ENCODE data around the gene CEBPB.
A peak's percentile ranks its signal among the peaks of the same experiment; 100 is the strongest.
"Not testable (repeated sequence)": the region's sequence is repeated elsewhere in the genome, so short reads cannot be mapped to it uniquely, and the experiment has no call there.

CEBPB gene

DNA sequence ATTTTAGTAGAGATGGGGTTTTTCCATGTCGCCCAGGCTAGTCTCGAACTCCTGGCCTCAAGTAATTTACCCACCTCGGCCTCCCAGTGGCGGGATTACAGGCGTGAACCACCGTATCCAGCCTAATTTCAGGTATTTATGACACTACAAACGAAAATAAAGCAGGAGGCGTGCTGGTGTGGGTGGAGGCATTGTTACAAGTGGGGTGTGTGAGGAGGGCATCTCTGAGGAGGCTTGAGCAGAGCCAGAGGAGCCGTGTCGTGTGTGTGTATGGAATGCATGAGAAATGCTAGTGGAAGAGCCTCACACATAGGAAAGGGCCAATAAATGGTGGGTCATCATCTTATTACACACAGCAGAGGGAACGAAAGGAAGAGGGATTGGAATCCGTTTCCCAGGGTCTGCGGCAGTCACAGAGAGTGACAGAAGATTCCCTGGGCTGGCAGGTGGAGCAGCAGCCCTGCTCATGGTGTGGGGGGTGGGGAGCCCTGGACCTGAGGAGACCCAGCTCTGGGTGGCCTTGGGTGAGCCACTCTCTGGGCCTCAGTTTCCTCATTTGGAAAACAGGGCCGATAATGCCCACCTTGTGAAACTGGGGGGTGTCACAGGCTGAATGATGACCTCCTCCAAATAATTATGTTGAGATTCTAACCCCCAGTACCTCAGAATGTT, 19.9 kb upstream of the CEBPB start:
- no peak for DNase-seq

DNA sequence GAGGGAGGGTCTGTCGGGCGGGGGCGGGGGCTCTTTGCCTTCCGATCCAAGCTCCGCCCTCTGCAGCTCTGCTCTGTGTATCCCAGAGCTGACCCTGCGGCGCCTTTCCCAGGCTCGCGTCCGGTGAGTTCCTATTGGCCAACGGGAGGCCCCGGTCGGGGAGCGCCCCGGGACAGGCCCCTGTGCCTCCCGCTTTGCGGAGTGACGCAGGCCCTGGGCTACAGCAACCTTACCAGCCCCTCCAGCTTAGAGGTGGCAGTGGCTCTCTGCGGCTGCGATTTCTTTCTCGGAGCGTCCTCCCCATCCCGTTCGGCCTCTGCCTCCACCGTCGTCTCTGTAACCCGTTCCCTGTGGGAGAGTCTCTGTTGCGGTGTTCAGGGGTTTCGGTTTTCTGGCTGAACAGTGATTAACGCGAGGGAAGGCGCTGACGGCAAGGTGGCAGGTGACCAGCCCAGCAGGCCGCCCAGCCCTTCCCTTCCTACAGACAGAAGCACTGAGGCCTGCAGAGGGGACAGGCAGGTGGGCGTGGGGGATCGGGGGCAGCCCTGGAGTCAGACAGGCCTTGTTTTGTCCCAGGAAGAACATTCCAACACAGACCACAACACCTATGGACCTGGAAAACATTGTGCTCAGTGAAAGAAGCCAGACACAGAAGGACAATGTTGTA, 18.1 kb upstream of the CEBPB start:
- DNase-seq: no peak

DNA sequence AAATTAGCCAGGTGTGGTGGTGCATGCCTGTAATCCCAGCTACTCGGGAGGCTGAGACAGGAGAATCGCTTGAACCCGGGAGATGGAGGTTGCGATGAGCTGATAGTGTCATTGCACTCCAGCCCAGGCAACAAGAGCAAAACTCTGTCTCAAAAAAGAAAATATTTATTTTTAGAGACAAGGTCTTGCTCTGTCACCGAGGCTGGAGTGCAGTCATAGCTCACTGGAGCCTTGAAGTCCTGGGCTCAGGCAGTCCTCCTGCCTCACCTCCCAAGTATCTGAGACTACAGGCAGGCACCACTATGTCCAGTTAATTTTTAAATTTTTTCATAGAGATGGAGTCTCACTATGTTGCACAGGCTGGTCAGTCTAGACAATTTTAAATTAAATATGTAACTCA, 16.2 kb upstream of the CEBPB start:
- no peak for DNase-seq

DNA sequence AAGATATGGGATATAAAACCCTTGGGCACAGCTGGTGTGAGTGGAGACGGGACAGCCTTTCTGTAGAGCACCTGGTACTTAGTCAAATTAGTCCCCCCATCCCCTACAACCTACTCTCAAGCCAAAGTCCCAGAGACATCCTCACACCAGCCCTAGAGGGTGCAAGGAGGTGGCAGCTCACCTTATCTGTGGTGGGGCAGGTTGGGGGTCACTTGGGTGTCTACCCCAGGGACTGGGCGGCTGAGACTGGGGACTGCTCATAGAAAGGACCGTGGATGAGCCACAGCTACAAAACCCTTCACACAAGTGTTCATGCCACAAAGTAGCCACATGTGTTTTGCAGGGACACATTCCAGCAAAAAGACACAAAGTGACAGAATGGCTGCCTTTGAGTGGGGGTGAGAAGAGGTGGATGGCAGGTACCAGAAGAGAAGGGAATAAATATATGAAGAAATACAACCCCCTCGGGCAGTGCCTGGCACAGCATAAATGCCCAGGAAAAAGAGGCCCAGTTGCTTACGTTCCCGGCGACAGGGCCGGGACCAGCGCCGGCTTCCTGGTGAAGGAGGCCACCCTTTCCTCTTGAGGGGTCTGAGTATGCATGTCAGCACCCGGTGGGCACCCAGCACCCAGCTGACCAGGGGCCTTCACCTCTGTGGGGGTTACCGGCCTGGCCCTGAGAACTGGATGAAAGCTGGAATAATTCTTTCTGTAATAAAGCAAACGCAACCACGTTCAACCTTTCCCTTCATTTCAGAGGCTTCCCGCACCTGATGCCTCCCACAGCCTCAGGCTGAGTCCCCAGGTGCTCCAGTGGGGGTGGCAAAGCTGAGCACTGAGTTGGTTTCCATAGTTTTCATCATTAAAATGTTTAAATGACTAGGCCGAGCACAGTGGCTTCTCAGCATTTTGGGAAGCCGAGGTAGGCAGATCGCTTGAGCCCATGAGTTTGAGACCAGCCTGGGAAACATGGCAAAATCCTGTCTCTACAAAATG, 14.4 kb upstream of the CEBPB start:
- DNase-seq: no peak

DNA sequence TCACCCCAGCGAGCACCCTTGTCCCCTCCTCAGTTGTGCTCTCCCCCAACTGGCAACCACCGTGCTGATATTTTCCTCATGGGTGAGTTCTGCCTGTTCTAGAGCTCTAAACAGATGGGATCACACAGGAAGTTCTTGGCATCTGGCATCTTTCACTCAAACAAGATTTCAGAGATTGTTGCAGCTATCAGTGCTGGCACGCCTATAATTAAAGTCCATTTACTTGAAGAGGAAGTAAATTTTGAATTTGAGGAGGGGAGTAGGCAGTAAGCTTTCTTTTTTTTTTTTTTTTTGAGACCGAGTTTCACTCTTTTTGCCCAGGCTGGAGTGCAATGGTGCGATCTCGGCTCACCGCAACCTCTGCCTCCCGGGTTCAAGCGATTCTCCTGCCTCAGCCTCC, 12.0 kb upstream of the CEBPB start:
- not testable (repeated sequence) for DNase-seq

DNA sequence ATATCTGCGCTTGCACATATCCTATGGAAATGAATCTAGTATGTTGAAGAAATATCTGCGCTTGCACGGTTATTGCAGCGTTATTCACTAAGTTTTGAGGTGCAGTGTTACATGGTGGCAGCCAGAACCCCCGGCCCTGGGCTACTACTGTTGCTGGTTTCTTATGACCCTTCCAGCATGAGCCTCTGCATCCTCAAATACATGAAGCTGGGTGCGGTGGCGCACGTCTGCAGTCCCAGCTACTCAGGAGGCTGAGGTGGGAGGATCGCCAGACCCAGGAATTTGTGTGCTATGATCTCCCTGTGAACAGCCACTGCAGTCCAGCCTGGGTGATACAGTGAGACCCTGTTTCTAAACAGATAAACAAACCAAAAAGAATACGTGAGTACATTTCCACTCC, 9.3 kb upstream of the CEBPB start:
- DNase-seq: no peak

DNA sequence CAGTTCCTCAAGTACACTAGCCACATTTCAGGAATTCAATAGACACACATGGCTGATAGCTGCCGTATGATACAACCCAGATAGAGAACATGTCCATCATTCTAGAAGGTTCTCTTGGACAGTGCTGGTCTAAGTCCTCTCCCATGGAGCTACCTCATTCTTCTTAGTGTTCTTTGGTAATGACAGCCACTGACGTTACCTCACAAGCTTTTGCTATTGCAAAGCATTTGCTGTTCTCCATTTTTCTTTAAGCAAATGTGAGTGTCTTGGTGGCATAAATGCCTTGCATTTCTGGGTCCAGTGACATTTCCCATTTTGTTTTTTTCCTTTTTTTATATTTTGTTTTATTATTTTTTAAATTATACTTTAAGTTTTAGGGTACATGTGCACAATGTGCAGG, 8.3 kb upstream of the CEBPB start:
- no peak for DNase-seq

DNA sequence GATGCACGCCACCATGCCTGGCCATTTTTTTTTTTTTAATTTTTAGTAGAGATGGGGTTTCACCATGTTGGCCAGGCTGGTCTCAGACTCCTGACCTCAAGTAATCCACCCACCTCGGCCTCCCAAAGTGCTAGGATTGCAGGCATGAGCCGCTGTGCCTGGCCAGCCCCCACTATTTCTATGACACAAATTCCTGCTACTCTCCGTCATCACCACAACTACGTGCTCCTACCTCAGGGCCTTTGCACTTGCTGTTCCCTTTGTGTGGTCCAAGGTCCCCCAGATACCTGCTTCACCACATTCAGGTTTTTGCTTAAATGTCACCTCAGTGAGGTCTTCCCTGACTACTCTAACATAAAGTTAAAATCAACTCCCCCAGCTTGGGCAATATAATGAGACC, 5.2 kb upstream of the CEBPB start:
- no peak for DNase-seq

DNA sequence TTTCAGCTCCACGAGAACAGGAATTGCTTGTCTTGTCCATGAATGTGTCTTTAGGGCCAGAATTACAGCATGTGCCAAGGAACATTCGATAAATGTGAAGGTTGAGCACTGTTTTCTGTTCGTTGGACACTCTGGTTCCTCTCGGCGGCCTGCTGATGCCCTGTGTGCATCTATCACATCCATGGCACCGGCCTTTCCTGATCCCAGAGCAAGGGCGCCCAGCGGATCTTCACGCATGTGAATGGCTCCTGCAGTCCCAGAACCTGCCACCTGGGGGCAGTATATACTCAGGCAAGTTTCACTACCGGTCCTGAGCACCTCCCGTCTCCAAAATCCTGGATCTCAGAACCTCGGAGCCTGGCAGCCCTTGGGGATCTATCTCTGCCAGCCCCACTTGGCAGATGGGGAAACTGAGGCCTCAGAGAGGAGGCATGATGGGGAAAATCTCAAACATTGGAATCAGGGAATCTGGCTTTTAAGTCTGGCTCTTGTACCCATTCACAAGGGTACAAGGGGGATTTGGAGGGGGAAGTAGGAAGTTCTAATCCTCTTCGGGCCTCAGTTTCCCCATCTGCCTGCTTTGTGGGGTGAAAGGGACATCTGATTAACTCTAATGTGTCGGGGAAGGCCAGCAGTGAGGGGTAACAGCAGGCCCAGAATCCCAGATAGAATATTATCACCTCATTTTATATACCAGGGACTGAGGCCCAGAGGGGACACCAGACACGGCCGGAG, 4.3 kb upstream of the CEBPB start:
- DNase-seq: peak; percentile 96 to 98

DNA sequence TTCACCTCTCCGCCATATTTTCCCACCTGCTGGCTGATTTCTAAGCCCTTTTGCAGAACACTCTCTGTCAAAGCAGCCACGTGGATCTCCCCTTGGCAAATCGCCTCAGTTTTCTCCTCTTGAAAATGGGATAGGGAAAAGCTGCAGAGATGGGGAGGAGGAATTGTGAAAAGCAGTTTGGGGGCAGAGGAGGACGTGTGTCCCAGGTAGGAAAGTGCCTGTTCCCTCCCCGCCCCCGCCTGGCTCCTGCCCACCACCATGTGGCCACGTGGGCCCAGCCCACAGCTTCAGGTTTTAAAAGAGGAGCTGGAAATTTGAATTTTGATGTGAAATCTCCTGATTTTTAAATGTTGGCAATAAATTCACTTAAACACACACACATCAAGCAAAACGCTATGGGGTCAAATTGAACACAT, 3.6 kb upstream of the CEBPB start:
- DNase-seq: no peak

DNA sequence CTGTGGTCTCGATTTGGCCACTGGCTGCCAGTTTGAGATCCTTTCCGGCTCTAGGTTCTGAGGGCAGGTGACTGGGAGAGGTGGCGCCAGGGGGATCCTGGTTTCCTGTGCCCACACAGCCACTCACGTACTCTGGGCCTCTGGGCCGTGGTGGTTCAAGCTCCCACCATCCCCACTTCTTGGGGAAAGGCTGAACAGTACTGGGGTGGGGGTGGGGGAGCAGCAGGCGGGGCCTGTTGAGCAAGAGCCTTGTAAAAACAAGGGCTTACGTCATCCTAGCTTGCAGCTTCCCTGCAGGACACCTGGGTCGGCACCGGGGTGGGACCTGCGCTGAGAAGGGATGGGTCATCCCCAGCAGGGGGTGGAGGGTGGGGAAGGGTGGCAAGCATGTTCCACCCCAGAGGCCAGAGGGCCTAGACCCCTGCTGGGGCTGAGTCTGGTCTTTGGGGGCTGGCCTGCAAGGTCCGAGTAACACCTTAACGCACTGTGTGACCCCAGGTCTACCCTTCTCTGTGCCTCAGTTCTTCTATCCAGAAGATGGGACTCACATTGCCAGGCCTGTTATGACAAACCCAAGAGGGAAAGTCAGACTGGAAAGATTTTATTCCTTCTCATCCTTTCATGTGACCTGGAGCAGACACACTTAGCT, 3.1 kb upstream of the CEBPB start:
- no peak for DNase-seq

DNA sequence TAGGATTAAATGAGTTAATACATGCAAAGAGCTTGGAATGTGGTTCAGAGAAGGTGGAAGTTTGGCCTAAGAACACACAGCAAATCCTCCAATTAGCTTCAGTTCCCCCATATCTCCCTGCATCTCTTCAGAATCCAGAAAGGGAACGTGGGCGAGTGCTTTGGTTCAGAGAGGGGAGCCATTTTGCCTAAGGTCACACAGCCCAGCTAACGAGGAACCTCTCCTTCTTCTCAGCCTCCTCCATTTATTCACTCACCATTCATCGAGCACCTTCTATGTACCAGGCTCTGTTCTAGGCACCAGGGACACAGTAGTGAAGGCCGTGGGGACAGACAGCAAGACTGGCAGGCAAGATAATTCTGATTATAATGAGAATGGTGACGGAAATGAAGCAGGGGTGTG, 2.3 kb upstream of the CEBPB start:
- no peak for DNase-seq

DNA sequence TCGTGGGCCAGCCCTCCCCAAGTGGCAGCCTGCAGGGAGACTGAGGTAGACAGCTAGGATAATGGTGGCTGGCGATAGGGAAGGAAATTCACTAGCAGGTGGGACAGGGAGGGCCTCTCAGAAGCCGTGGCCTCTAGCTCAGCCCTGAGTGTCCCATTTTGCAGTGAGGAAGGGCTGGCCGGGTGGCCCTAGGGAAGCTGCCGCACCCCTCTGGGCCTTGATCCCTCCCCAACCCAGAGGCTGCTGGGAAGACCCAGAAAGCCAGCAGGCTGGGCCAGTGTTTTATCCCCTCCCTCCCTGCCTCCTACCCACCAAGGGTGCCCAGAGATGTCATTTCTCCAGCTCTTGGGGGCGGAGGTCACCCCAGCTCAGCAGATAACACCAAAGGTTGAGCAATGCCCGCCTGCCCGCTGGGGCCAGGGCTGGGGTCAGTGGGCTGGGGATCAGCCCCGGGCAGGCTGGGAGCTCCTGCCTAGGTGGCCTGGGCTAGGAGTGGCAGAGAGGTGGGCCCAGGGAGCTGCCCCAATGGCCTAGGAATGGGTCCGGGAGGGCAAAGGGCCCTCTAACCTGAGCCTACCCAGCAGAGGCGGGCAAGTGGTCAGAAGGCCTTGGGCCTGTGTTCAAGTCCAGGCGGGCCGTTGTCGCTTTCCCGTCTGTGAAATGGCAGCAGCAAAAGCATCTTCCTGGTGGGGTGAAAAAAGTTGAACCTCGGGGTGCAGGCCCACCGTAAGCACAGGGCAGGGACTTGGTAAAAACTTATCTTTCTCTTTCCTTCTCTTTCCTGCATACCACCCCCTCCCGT, 1.6 kb upstream of the CEBPB start:
- DNase-seq: peak in 1 of 2 donors; percentile 25

DNA sequence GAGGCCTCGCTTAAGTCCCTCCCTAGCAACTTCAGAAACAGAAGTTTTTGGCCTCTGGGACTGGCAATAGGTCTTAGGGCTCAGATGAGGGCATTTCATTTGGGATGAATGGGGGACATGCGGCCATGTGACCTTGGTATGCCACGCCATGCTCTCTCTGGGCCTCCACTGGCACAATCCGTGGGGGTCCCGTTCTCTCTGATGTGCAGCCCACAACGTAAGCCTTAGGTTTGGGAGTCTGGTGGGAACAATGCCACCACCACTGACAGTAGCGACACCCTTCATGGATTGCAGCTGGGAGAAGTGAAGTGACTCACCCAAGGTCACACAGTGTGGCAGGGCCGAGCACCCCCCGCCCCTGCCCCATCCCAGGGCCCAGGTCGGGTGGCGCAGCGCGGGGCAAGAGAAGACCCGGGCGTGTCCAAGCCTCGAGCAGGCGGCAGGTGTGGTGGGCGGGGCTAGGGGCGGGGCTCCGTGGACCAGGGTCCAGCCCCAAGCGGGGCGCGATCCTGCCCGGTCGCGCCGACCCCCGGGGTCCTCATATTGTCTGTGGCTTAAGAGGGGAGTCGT, 864 bp upstream of the CEBPB start:
- DNase-seq: peak; percentile 40 to 54

DNA sequence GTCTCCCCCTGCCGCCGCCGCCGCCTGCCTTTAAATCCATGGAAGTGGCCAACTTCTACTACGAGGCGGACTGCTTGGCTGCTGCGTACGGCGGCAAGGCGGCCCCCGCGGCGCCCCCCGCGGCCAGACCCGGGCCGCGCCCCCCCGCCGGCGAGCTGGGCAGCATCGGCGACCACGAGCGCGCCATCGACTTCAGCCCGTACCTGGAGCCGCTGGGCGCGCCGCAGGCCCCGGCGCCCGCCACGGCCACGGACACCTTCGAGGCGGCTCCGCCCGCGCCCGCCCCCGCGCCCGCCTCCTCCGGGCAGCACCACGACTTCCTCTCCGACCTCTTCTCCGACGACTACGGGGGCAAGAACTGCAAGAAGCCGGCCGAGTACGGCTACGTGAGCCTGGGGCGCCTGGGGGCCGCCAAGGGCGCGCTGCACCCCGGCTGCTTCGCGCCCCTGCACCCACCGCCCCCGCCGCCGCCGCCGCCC, 474 bp downstream of the CEBPB start:
- DNase-seq: peak; percentile 61 to 70

DNA sequence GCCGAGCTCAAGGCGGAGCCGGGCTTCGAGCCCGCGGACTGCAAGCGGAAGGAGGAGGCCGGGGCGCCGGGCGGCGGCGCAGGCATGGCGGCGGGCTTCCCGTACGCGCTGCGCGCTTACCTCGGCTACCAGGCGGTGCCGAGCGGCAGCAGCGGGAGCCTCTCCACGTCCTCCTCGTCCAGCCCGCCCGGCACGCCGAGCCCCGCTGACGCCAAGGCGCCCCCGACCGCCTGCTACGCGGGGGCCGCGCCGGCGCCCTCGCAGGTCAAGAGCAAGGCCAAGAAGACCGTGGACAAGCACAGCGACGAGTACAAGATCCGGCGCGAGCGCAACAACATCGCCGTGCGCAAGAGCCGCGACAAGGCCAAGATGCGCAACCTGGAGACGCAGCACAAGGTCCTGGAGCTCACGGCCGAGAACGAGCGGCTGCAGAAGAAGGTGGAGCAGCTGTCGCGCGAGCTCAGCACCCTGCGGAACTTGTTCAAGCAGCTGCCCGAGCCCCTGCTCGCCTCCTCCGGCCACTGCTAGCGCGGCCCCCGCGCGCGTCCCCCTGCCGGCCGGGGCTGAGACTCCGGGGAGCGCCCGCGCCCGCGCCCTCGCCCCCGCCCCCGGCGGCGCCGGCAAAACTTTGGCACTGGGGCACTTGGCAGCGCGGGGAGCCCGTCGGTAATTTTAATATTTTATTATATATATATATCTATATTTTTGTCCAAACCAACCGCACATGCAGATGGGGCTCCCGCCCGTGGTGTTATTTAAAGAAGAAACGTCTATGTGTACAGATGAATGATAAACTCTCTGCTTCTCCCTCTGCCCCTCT, 1.1 kb downstream of the CEBPB start:
- DNase-seq: peak in 1 of 2 donors; percentile 60

DNA sequence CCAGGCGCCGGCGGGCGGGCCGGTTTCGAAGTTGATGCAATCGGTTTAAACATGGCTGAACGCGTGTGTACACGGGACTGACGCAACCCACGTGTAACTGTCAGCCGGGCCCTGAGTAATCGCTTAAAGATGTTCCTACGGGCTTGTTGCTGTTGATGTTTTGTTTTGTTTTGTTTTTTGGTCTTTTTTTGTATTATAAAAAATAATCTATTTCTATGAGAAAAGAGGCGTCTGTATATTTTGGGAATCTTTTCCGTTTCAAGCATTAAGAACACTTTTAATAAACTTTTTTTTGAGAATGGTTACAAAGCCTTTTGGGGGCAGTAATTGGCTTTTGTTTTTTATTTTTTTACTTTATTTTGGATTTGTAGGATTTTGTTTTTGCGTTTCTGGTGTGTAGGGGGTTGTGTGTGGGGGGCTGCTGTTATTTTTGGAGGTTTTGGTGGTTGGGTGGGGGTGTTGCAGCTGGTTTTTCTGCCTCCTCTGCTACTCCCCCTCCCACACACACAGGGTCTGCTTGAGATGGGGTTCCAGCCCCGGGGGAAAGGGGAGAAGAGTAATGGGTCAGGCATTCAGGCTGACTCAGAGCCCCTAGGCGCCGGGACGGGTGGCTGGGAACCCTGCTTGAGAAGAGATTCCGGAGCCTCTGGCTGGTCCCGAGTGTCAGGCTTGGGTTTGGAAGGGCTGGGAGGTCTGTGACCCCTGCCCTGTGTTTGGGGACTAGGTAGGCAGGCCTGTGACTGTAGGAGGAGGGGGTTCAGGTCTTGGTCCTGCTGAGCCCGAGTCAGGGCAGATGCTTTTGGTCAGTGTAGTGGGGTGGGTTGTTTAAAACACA, 2.0 kb downstream of the CEBPB start:
- DNase-seq: peak; percentile 83 to 85

DNA sequence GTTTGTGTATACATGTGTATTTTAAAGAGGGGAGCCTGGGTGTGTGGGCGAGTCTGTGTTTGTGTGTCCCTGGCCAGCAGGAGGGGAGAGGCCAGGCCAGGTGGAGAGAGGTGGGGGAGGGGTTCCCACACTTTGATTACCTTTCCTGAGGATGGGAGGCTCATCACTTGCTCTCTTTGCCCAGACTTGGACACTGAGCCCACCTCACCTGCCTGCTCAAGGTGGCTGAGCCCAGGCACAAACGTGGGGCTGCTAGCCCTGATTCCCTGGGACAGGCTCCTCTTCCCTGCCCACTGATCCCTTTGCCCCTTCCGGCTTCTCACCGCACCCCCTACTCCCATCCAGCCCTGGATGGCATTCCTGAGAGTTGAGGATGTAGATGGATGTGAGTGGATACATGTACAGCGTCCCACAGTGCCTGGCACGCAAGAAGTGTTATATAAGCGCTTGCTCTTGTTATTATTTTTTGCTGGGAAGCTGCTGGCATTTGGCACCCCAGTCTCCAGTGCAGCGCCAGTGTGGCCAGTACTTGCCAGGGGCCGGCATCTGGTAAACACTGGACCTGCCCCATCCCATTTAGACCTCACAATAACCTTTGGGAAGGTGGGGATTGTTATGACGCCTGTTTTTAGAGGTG, 2.7 kb downstream of the CEBPB start:
- DNase-seq: no peak
